H1 (cell line): Measurements from ENCODE around the gene COMMD1. TPM values are rescaled to one million over a fixed set of nuclear protein-coding genes. Genes with fewer than 3 reads are reported as not detected.

Experiments
- CTCF ChIA-PET: fragments of 300-600 bp; sonication (Branson Sonifier 250); formaldehyde crosslinking; loops from one replicate; lab custom pipeline; 2021; ENCODE audit not compliant: partially characterized antibody; lab: Charles Lee
- POLR2A ChIA-PET: fragments of 300-600 bp; sonication (Branson Sonifier 250); formaldehyde crosslinking; loops from one replicate; lab custom pipeline; 2021; ENCODE audit warnings: inconsistent platforms; ENCODE audit not compliant: partially characterized antibody; lab: Charles Lee
- DNase-seq, 2 experiments: peaks; one replicate each; pipeline versions ENCODE4 v3.0.0 to v3.0.0-alpha.2; 2010 to 2022; ENCODE audit warnings: low spot score in 2 of 2, low read depth in 1 of 2, mixed read lengths in 1 of 2
- FAIRE-seq: peaks from 2 replicates; lab custom pipeline; 2011; peaks lifted over from hg19 to GRCh38; lab: Jason Lieb, UNC
- H2AFZ ChIP-seq: 2 replicates; pipeline ENCODE4 v1.8.1; 2012; ENCODE audit warnings: low read length, inconsistent platforms
- H2AK5ac ChIP-seq: 2 replicates; pipeline ENCODE4 v1.6.1; 2013; ENCODE audit warnings: low read depth, low read length
- H2BK120ac ChIP-seq: replicated peaks from 2 replicates; pipeline ENCODE3; 2013; ENCODE audit warnings: low read depth, low read length, inconsistent platforms
- H2BK12ac ChIP-seq: 2 replicates; pipeline ENCODE4 v1.6.1; 2013; ENCODE audit warnings: low read depth, low read length
- H2BK15ac ChIP-seq: 2 replicates; pipeline ENCODE4 v1.6.1; 2013; ENCODE audit warnings: low read length
- H2BK20ac ChIP-seq: 2 replicates; pipeline ENCODE4 v1.6.1; 2013; ENCODE audit warnings: low read length
- H2BK5ac ChIP-seq: 2 replicates; pipeline ENCODE4 v1.6.1; 2013; ENCODE audit warnings: low read depth, low read length
- H3K14ac ChIP-seq: 2 replicates; pipeline ENCODE4 v1.6.1; 2013; ENCODE audit warnings: inconsistent platforms; ENCODE audit not compliant: insufficient read length
- H3K18ac ChIP-seq: 2 replicates; pipeline ENCODE4 v1.6.1; 2013; ENCODE audit warnings: low read length; ENCODE audit errors: extremely low read depth
- H3K23ac ChIP-seq: 2 replicates; pipeline ENCODE4 v1.6.1; 2013; ENCODE audit warnings: inconsistent platforms; ENCODE audit not compliant: insufficient read length
- H3K23me2 ChIP-seq: 2 replicates; pipeline ENCODE4 v1.6.1; 2013; ENCODE audit warnings: low read depth, low read length
- H3K27ac ChIP-seq: 2 replicates; pipeline ENCODE4 v1.6.1; 2011; ENCODE audit warnings: low read depth, low read length, inconsistent platforms
- H3K27me3 ChIP-seq, 4 experiments: replicated peaks in 1 of 4; 1 replicate in 1 of 4; 2 replicates in 3 of 4; pipeline versions ENCODE4 v1.6.1 to v1.8.1; 2011 to 2013; ENCODE audit warnings: low read length in 3 of 4, mild to moderate bottlenecking in 3 of 4, inconsistent platforms in 2 of 4, mixed read lengths in 2 of 4, moderate library complexity in 1 of 4; ENCODE audit not compliant: control insufficient read depth in 3 of 4, insufficient read depth in 3 of 4; ENCODE audit errors: extremely low read depth in 1 of 4
- H3K36me3 ChIP-seq, 4 experiments: 2 replicates each; pipeline versions ENCODE4 v1.6.1 to v1.8.1; 2011 to 2013; ENCODE audit warnings: mild to moderate bottlenecking in 4 of 4, low read length in 3 of 4, moderate library complexity in 2 of 4, control low read depth in 1 of 4, inconsistent platforms in 1 of 4; ENCODE audit not compliant: insufficient read depth in 4 of 4, control insufficient read depth in 2 of 4
- H3K4ac ChIP-seq: replicated peaks from 2 replicates; pipeline ENCODE3; 2013; ENCODE audit warnings: low read length, low read depth, mixed read lengths, inconsistent platforms; ENCODE audit not compliant: insufficient read length
- H3K4me1 ChIP-seq, 4 experiments: replicated peaks in 1 of 4; 1 replicate in 1 of 4; 2 replicates in 3 of 4; pipeline versions ENCODE4 v1.6.1 to v1.8.1; 2011 to 2013; ENCODE audit warnings: low read length in 3 of 4, inconsistent platforms in 2 of 4, mixed read lengths in 1 of 4; ENCODE audit not compliant: insufficient read depth in 4 of 4, control insufficient read depth in 3 of 4
- H3K4me2 ChIP-seq, 2 experiments: 2 replicates each; pipeline versions ENCODE4 v1.6.1 to v1.8.1; 2011 to 2013; ENCODE audit warnings: low read depth in 2 of 2, low read length in 2 of 2, control low read depth in 1 of 2, inconsistent platforms in 1 of 2, mild to moderate bottlenecking in 1 of 2; ENCODE audit not compliant: insufficient read depth in 1 of 2
- H3K4me3 ChIP-seq, 4 experiments: fragments of 200-600, 300-600 bp in 1 of 4; sonication (generic), shearing (Covaris generic), sonication (Bioruptor Twin) in 1 of 4; 2 replicates each; pipeline versions ENCODE4 v1.5.1 to v1.8.1; 2011 to 2016; ENCODE audit warnings: low read length in 4 of 4, low read depth in 3 of 4, control low read depth in 2 of 4, inconsistent platforms in 2 of 4, mild to moderate bottlenecking in 2 of 4, mixed read lengths in 1 of 4, moderate library complexity in 1 of 4; ENCODE audit not compliant: insufficient read depth in 2 of 4; ENCODE audit errors: extremely low read depth in 1 of 4
- H3K56ac ChIP-seq: replicated peaks from 2 replicates; pipeline ENCODE3; 2013; ENCODE audit warnings: low read depth, mild to moderate bottlenecking, mixed read lengths, low read length, inconsistent platforms; ENCODE audit not compliant: insufficient read length
- H3K79me1 ChIP-seq: 2 replicates; pipeline ENCODE4 v1.6.1; 2013; ENCODE audit warnings: low read depth, low read length, control low read depth
- H3K79me2 ChIP-seq, 2 experiments: 2 replicates each; pipeline versions ENCODE4 v1.6.1 to v1.8.1; 2012 to 2013; ENCODE audit warnings: low read length in 2 of 2, mild to moderate bottlenecking in 2 of 2, inconsistent platforms in 1 of 2; ENCODE audit not compliant: insufficient read depth in 2 of 2, control insufficient read depth in 1 of 2
- H3K9ac ChIP-seq, 4 experiments: replicated peaks in 1 of 4; 1 replicate in 1 of 4; 2 replicates in 3 of 4; pipeline versions ENCODE4 v1.6.1 to v1.8.1; 2011 to 2013; ENCODE audit warnings: low read depth in 3 of 4, low read length in 3 of 4, control low read depth in 2 of 4, mild to moderate bottlenecking in 2 of 4, moderate library complexity in 2 of 4, inconsistent platforms in 1 of 4; ENCODE audit errors: extremely low read depth in 1 of 4
- H3K9me3 ChIP-seq, 2 experiments: 2 replicates each; pipeline versions ENCODE4 v1.6.1 to v1.8.1; 2012 to 2013; ENCODE audit warnings: mild to moderate bottlenecking in 2 of 2, moderate library complexity in 2 of 2, control low read depth in 1 of 2, inconsistent platforms in 1 of 2, low read depth in 1 of 2, low read length in 1 of 2, mixed read lengths in 1 of 2; ENCODE audit not compliant: insufficient read depth in 2 of 2
- H4K20me1 ChIP-seq, 2 experiments: replicated peaks in 1 of 2; 2 replicates each; pipeline versions ENCODE3 to v1.8.1; 2011 to 2013; ENCODE audit warnings: inconsistent platforms in 2 of 2, low read length in 2 of 2, mild to moderate bottlenecking in 1 of 2; ENCODE audit not compliant: insufficient read depth in 2 of 2, control insufficient read depth in 1 of 2
- H4K5ac ChIP-seq: 2 replicates; pipeline ENCODE4 v1.6.1; 2013; ENCODE audit warnings: low read length, low read depth, mixed read lengths, inconsistent platforms; ENCODE audit not compliant: insufficient read length
- H4K8ac ChIP-seq: 2 replicates; pipeline ENCODE4 v1.8.0; 2013; ENCODE audit warnings: mild to moderate bottlenecking, moderate library complexity, low read length, inconsistent platforms; ENCODE audit not compliant: insufficient read depth; ENCODE audit errors: extremely low read depth
- H4K91ac ChIP-seq: replicated peaks from 2 replicates; pipeline ENCODE3; 2013; ENCODE audit warnings: low read length, mixed read lengths, inconsistent platforms; ENCODE audit not compliant: insufficient read length
- ASH2L ChIP-seq: fragments of 200-600, 300-600 bp; sonication (generic); IDR thresholded peaks from one replicate; pipeline ENCODE4 v1.7.1; 2017; ENCODE audit warnings: low read length
- ATF2 ChIP-seq: IDR thresholded peaks from 2 replicates; pipeline ENCODE4 v1.6.1; 2012; ENCODE audit warnings: low read length, inconsistent platforms
- BACH1 ChIP-seq: IDR thresholded peaks from 2 replicates; pipeline ENCODE4 v1.6.1; 2012; ENCODE audit warnings: low read length, improper control_type of control experiment
- CBX8 ChIP-seq: fragments of 300-800, 300-1000 bp; sonication (generic); IDR thresholded peaks from 2 replicates; pipeline ENCODE4 v1.7.1; 2016; ENCODE audit warnings: low read depth, low read length, borderline replicate concordance
- EGR1 ChIP-seq: IDR thresholded peaks from 2 replicates; pipeline ENCODE4 v1.6.1; 2011; ENCODE audit warnings: low read depth, low read length, borderline replicate concordance
- GTF2F1 ChIP-seq: IDR thresholded peaks from 2 replicates; pipeline ENCODE4 v1.6.1; 2012; ENCODE audit warnings: low read depth, low read length, improper control_type of control experiment, borderline replicate concordance
- HDAC6 ChIP-seq: IDR thresholded peaks from one replicate; pipeline ENCODE4 v1.7.1; 2012; ENCODE audit warnings: low read depth, mild to moderate bottlenecking, inconsistent platforms, low read length, moderate library complexity
- SP1 ChIP-seq: IDR thresholded peaks from 2 replicates; pipeline ENCODE4 v1.6.1; 2011; ENCODE audit warnings: low read depth, low read length
- SP4 ChIP-seq: IDR thresholded peaks from 2 replicates; pipeline ENCODE4 v1.6.1; 2012; ENCODE audit warnings: low read length, inconsistent platforms
- WGBS, 2 experiments: shearing (Covaris generic) in 1 of 2; methylation state at CpG; one replicate each; pipeline versions ENCODE4 v1.1.6 to v1.1.7; 2013 to 2015; ENCODE audit warnings: low lambda C conversion rate in 2 of 2, mixed read lengths in 2 of 2, inconsistent platforms in 1 of 2, low coverage in 1 of 2, missing lambda C conversion rate in 1 of 2; ENCODE audit not compliant: insufficient replicate concordance in 2 of 2, insufficient coverage in 1 of 2, insufficient read length in 1 of 2; ENCODE audit errors: extremely low coverage in 1 of 2, missing lambda C conversion rate in 1 of 2; 5-methylcytosine and 5-hydroxymethylcytosine counted together
- polyA plus RNA-seq, 7 experiments: library from polyadenylated mRNA; depleted of rRNA in 3 of 7; stranded (reverse) in 5 of 7; unstranded in 2 of 7; fragments of >200 nt in 5 of 7; fragments of 200-250 nt in 2 of 7; gene quantifications; 1 replicate in 5 of 7; 2 replicates in 1 of 7; 4 replicates in 1 of 7; pipeline versions ENCODE4 v1.2.1 to v1.2.3, GENCODE V29; 2011 to 2013; ENCODE audit warnings: missing spikeins in 2 of 7, mixed read lengths in 2 of 7
- total RNA-seq: library from RNA; stranded (reverse); fragmentation: NEBNext Ultra II Directional; extraction: Animal tissue kit (Norgen Biotek cat#: 25700); gene quantifications from 2 replicates; pipeline ENCODE4 v1.2.1, GENCODE V29; 2021

COMMD1 gene
- total and polyA plus RNA-seq, 2 of the 8 experiments (the other 6 are each of a cell fraction or from before 2014, with no cell fraction given), result 23.5 to 28.3 TPM

- POLR2A ChIA-PET, result no interaction called here
- Histone ChIP-seq H3K27me3 (no peaks in the 10 kb centered on the region), H2BK12ac (no peak overlapping the region), H3K36me3 (no peaks in the 10 kb centered on the region), H2BK15ac (no peak overlapping the region), H3K79me2 (no peaks in the 10 kb centered on the region), H2AK5ac (no peak overlapping the region), H3K4me1 (no peaks in the 10 kb centered on the region), H4K91ac (no peak overlapping the region), H3K56ac (no peak overlapping the region), H3K18ac (no peak overlapping the region), H3K23ac (no peak overlapping the region), H4K8ac (no peak overlapping the region), H3K9me3 (no peaks in the 10 kb centered on the region), H2BK5ac (no peak overlapping the region), H2BK20ac (no peak overlapping the region), H3K14ac (no peak overlapping the region), H2AFZ (no peak overlapping the region), H4K20me1 (no peaks in the 10 kb centered on the region), H3K4me2 (no peak overlapping the region), H3K27ac (no peak overlapping the region), H3K79me1 (no peaks in the 10 kb centered on the region), H3K9ac (no peak overlapping the region), H3K4me3 (no peak overlapping the region), H3K23me2 (peaks cover 2% of the 10 kb centered on the region; the same call in 1 of the 2 replicates), H3K4ac (no peak overlapping the region), H4K5ac (no peak overlapping the region), H2BK120ac (no peak overlapping the region)
- CTCF ChIA-PET, result no interaction called here
- FAIRE-seq, result no peak
- no peak for DNase-seq
- WGBS, 2 experiments, result 85% methylated on average over 1 of the region's 1 CpG; no CpG with 5 or more reads in 1 of the 2 experiments
- no peak for TF ChIP-seq GTF2F1
- TF ChIP-seq CBX8, result no peak
- no peak for TF ChIP-seq EGR1
- no peak for TF ChIP-seq ATF2
- TF ChIP-seq BACH1, result no peak
- TF ChIP-seq ASH2L, result no peak
- no peak for TF ChIP-seq HDAC6
- no peak for TF ChIP-seq SP1
- no peak for TF ChIP-seq SP4
These were observed 5.2 kb upstream of the COMMD1 start for GRCh38 chr2:61900281-61900680.
